ENCODE data around the gene PNMA6E.

Gene PNMA6E

GRCh38 chrX:153401133-153401764 is at the start of gene PNMA6E:
PNMA6E (minus strand) TSS chrX:153401350; CDS start chrX:153398849, 2,501 bp downstream.
- no peak for DNase-seq

- no peak for DNase-seq
Measured at GRCh38 chrX:153450949-153451277, 49.8 kb upstream of the PNMA6E start.

GRCh38 chrX:153450114-153450948 is 49.2 kb upstream of the PNMA6E start:
- no peak for DNase-seq

GRCh38 chrX:153449368-153450113 is 48.4 kb upstream of the PNMA6E start:
- no peak for DNase-seq

GRCh38 chrX:153448556-153449367 is 47.6 kb upstream of the PNMA6E start:
- no peak for DNase-seq

- no peak for DNase-seq
Measured at GRCh38 chrX:153447581-153447960, 46.4 kb upstream of the PNMA6E start.

GRCh38 chrX:153446950-153447580 is 45.9 kb upstream of the PNMA6E start:
- no peak for DNase-seq

GRCh38 chrX:153446636-153446936 is 45.4 kb upstream of the PNMA6E start:
- no peak for DNase-seq

GRCh38 chrX:153445856-153446635 is 44.9 kb upstream of the PNMA6E start, which contains the start of gene TREX2:
TREX2 (minus strand) TSS chrX:153446056; CDS start chrX:153445430, 626 bp downstream.
- DNase-seq: no peak

- no peak for DNase-seq
Measured at GRCh38 chrX:153445106-153445855, 44.1 kb upstream of the PNMA6E start.

- DNase-seq: no peak
Measured at GRCh38 chrX:153444333-153445011, 43.3 kb upstream of the PNMA6E start.

GRCh38 chrX:153443476-153444332 is 42.6 kb upstream of the PNMA6E start:
- no peak for DNase-seq

GRCh38 chrX:153442463-153442862 is 41.3 kb upstream of the PNMA6E start:
- no peak for DNase-seq

- no peak for DNase-seq
Measured at GRCh38 chrX:153441981-153442380, 40.8 kb upstream of the PNMA6E start.

GRCh38 chrX:153441296-153441695 is 40.1 kb upstream of the PNMA6E start:
- DNase-seq: no peak

- no peak for DNase-seq
Measured at GRCh38 chrX:153440556-153441135, 39.5 kb upstream of the PNMA6E start.

GRCh38 chrX:153439977-153440376 is 38.8 kb upstream of the PNMA6E start:
- no peak for DNase-seq

- no peak for DNase-seq
Measured at GRCh38 chrX:153438532-153438931, 37.4 kb upstream of the PNMA6E start.

- DNase-seq: no peak
Measured at GRCh38 chrX:153435845-153436244, 34.7 kb upstream of the PNMA6E start.

Measured in NCI-H187 (cell line).